Tibial nerve (tissue), 4 donors: ENCODE results near the gene MATN3. TPM values are rescaled to one million over a fixed set of nuclear protein-coding genes. Genes with fewer than 3 reads are reported as not detected.

Experiments
- DNase-seq, 2 donors: peaks; one replicate each; pipeline ENCODE4 v3.0.0-alpha.2; 2019; ENCODE audit warnings: low spot score in 2 of 2
- H3K27ac ChIP-seq, 4 donors: fragments of 200-600 bp; sonication (generic) in 3 of 4; one replicate each; pipeline ENCODE4 v1.5.1; 2017 to 2019; ENCODE audit warnings: mild to moderate bottlenecking in 1 of 4
- H3K27me3 ChIP-seq, 2 donors: fragments of 200-600 bp; sonication (generic) in 1 of 2; one replicate each; pipeline versions ENCODE4 v1.5.1 to v1.6.0; 2017 to 2019
- H3K36me3 ChIP-seq, 3 donors: fragments of 200-600 bp; sonication (generic); one replicate each; pipeline ENCODE4 v1.5.1; 2018 to 2019
- H3K4me1 ChIP-seq, 4 donors: fragments of 200-600 bp; sonication (generic) in 3 of 4; one replicate each; pipeline ENCODE4 v1.5.1; 2017 to 2019
- H3K4me3 ChIP-seq, 4 donors: fragments of 200-600 bp; sonication (generic) in 3 of 4; one replicate each; pipeline ENCODE4 v1.5.1; 2017 to 2019; ENCODE audit warnings: mild to moderate bottlenecking in 1 of 4, moderate library complexity in 1 of 4
- H3K9me3 ChIP-seq, 4 donors: fragments of 200-600 bp; sonication (generic) in 3 of 4; one replicate each; pipeline ENCODE4 v1.5.1; 2017 to 2019
- CTCF ChIP-seq, 5 experiments: fragments of 200-600 bp in 3 of 5; fragments of 450-650 bp in 2 of 5; sonication (generic) in 3 of 5; IDR thresholded peaks; one replicate each; pipeline ENCODE4 v1.5.1; 2016 to 2019; ENCODE audit warnings: antibody characterized with exemption in 5 of 5, mild to moderate bottlenecking in 3 of 5, moderate library complexity in 2 of 5
- EP300 ChIP-seq, 2 donors: sonication (generic); formaldehyde crosslinking; IDR thresholded peaks; one replicate each; pipeline ENCODE4 v1.6.1; 2017; ENCODE audit warnings: antibody characterized with exemption in 2 of 2, mild to moderate bottlenecking in 1 of 2
- POLR2A ChIP-seq, 2 donors: fragments of 450-650 bp; IDR thresholded peaks; one replicate each; pipeline ENCODE4 v1.6.1; 2017; ENCODE audit warnings: antibody characterized with exemption in 2 of 2, mild to moderate bottlenecking in 2 of 2, moderate library complexity in 2 of 2
- WGBS, 2 donors: methylation state at CpG; one replicate each; pipeline ENCODE4 v1.1.5; 2018; 5-methylcytosine and 5-hydroxymethylcytosine counted together
- total RNA-seq, 4 donors: library from RNA; depleted of rRNA; stranded (reverse); fragments of >200 nt; gene quantifications; one replicate each; pipeline ENCODE4 v1.1.0, GENCODE V29; 2016

MATN3 gene
- total RNA-seq, 4 donors from 2014 or later, result 11.4 to 35.2 (median 29.8) TPM

DNA sequence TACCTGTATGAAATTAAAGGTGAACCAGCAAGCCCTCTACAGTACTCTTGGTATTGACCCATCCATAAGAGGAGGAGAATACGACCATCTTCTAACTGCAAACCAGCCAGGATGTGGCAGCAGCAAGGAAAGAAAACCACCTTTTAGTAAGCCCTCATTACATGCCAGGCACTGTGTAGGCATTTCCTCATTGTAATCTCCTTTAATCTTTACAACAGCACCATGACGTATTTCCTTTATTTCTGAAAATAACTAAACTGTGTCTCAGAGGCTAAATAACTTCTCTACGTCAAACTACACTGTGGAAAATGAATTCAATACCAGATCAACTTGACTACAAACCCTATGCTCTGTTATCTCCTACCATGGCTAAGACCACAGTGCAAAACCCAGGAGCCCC, 40.8 kb downstream of the MATN3 start:
- Histone ChIP-seq H3K27me3 (no peaks in the 10 kb centered on the region), H3K4me1 (no peaks in the 10 kb centered on the region), H3K36me3 (peaks cover 0 to 52% (median 0%) of the 10 kb centered on the region in 3 donors), H3K4me3 (no peak overlapping the region), H3K27ac (no peak overlapping the region), H3K9me3 (no peaks in the 10 kb centered on the region)
- no peak for TF ChIP-seq EP300 (IDR thresholded peaks at IDR 0.05)
- TF ChIP-seq POLR2A (IDR thresholded peaks at IDR 0.05), result no peak
- TF ChIP-seq CTCF (IDR thresholded peaks at IDR 0.05), result no peak
- WGBS, 2 donors, result 83 to 84% methylated on average over 3 of the region's 3 CpGs
- DNase-seq, result no peak

GRCh38 chr2:19963386-19963785, 49.1 kb downstream of the MATN3 start:
- no peaks in the 10 kb centered on the region for H3K9me3 ChIP-seq
- no peak for TF ChIP-seq CTCF (IDR thresholded peaks at IDR 0.05)
- TF ChIP-seq EP300 (IDR thresholded peaks at IDR 0.05), result no peak
- TF ChIP-seq POLR2A (IDR thresholded peaks at IDR 0.05), result no peak
- H3K4me1 ChIP-seq, result no peaks in the 10 kb centered on the region
- H3K4me3 ChIP-seq, result no peak overlapping the region
- H3K27ac ChIP-seq, result no peak overlapping the region
- no peaks in the 10 kb centered on the region for H3K27me3 ChIP-seq
- no peak for DNase-seq
- 88 to 93% methylated on average over 1 of the region's 1 CpG for WGBS, 2 donors
- H3K36me3 ChIP-seq, result peaks cover 0 to 37% (median 0%) of the 10 kb centered on the region in 3 donors

- H3K36me3 ChIP-seq, result peaks cover 0 to 5% (median 0%) of the 10 kb centered on the region in 3 donors
- WGBS, 2 donors, result 55 to 61% methylated on average over 6 of the region's 6 CpGs
- TF ChIP-seq POLR2A (IDR thresholded peaks at IDR 0.05) (no peak), EP300 (IDR thresholded peaks at IDR 0.05) (no peak), CTCF (IDR thresholded peaks at IDR 0.05) (peak; percentile 52 to 73 (median 68))
- no peak overlapping the region for H3K27ac ChIP-seq
- peak in 1 of 2 donors; percentile 24 for DNase-seq
- no peaks in the 10 kb centered on the region for H3K27me3 ChIP-seq
- no peaks in the 10 kb centered on the region for H3K9me3 ChIP-seq
- H3K4me3 ChIP-seq, result no peak overlapping the region
- H3K4me1 ChIP-seq, result no peaks in the 10 kb centered on the region
Observed at GRCh38 chr2:19955544-19956422, 56.7 kb downstream of the MATN3 start.

DNA sequence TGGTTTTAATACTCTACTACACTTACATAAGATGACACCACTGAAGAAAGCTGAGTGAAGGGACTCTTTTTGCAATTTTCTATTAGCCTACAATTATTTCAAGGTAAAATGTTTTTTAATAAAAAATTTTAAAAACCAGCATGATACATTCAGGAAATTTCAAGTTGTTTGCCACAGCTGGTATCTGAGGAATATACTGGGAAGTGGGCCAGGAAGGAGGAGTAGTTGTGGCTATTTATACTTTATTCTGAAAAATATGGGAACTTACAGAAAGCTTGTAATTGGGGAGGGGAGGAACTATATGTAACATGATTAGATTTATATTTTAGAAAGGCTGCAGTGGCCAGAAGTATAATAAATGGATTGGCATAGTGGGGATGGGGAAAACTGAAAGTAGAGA, 63.4 kb downstream of the MATN3 start:
- Histone ChIP-seq H3K4me3 (no peak overlapping the region), H3K4me1 (no peaks in the 10 kb centered on the region), H3K36me3 (peaks cover 0 to 30% (median 0%) of the 10 kb centered on the region in 3 donors), H3K9me3 (no peaks in the 10 kb centered on the region), H3K27me3 (no peaks in the 10 kb centered on the region), H3K27ac (no peak overlapping the region)
- no peak for TF ChIP-seq POLR2A (IDR thresholded peaks at IDR 0.05)
- TF ChIP-seq CTCF (IDR thresholded peaks at IDR 0.05), result no peak
- TF ChIP-seq EP300 (IDR thresholded peaks at IDR 0.05), result no peak
- DNase-seq, result no peak

GRCh38 chr2:19947184-19947940, 65.1 kb downstream of the MATN3 start:
- H3K27ac ChIP-seq, result no peak overlapping the region
- DNase-seq, result no peak
- no peaks in the 10 kb centered on the region for H3K27me3 ChIP-seq
- no peaks in the 10 kb centered on the region for H3K4me1 ChIP-seq
- H3K36me3 ChIP-seq, result peaks cover 0 to 33% (median 0%) of the 10 kb centered on the region in 3 donors
- TF ChIP-seq POLR2A (IDR thresholded peaks at IDR 0.05) (no peak), CTCF (IDR thresholded peaks at IDR 0.05) (no peak), EP300 (IDR thresholded peaks at IDR 0.05) (no peak)
- no peaks in the 10 kb centered on the region for H3K9me3 ChIP-seq
- H3K4me3 ChIP-seq, result no peak overlapping the region
- WGBS, 2 donors, result 91% methylated on average over 4 of the region's 4 CpGs
